Measurements from ENCODE around the gene PPEF1. TPM values are rescaled to one million over a fixed set of nuclear protein-coding genes. Genes with fewer than 3 reads are reported as not detected.

Gene PPEF1, protein sequence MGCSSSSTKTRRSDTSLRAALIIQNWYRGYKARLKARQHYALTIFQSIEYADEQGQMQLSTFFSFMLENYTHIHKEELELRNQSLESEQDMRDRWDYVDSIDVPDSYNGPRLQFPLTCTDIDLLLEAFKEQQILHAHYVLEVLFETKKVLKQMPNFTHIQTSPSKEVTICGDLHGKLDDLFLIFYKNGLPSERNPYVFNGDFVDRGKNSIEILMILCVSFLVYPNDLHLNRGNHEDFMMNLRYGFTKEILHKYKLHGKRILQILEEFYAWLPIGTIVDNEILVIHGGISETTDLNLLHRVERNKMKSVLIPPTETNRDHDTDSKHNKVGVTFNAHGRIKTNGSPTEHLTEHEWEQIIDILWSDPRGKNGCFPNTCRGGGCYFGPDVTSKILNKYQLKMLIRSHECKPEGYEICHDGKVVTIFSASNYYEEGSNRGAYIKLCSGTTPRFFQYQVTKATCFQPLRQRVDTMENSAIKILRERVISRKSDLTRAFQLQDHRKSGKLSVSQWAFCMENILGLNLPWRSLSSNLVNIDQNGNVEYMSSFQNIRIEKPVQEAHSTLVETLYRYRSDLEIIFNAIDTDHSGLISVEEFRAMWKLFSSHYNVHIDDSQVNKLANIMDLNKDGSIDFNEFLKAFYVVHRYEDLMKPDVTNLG
- total RNA-seq (under 1 TPM in 5 of 9 donors, not detected in 4; 0.23 to 0.82 (median 0.71) TPM), polyA plus RNA-seq (under 1 TPM; 0.11 to 0.17 TPM)
- long read RNA-seq, donor 1, partial matches to known transcripts = 1 of 1 reads
- long read RNA-seq, donor 1, other reads (novel, unspliced or antisense) = 0 of 1 reads
- long read RNA-seq, donor 2 = 0 reads
- long read RNA-seq, donor 3 = 0 reads

DNA sequence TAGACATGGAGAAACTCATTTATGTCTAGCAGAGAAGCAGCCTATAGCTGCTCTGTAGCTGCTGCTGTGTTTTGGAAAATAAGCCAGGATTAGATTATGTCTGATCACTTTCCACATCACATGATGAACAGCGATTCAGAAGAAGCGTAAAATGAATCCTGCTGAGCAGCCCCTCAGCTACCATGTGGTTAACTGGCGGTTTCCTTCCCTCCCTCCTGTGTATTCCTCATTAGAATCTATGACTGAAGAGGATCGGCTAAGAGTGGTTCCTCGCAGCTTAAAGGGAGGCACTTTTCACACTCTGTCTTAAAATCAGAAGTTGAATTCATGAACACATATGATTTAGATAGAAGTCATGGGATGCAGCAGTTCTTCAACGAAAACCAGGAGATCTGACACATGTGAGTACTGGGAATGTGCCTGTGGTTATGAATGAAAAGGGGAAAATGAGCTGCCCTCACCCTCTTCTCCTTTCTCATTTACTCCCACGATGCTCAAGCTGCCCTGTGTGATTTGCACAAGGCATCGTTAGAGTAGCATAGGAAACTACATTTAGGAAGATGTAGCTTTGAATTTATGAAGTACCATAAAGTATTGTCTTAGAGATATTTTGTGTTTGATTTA is at the start of gene PPEF1:
Gene PPEF1 (plus strand): TSS at position 220 of the 624 bp plus-strand sequence. CDS start 136 bp downstream, at position 356.
- Histone ChIP-seq H3K27ac (no peak within 1 kb of the TSS), H3K27me3 (peaks cover 0 to 10% (median 0%) of the 10 kb centered on the region in 9 donors), H3K4me3 (no peak within 1 kb of the TSS), H3K36me3 (no peaks in the 10 kb centered on the region), H3K9me3 (peaks cover 0 to 16% (median 0%) of the 10 kb centered on the region in 12 donors), H3K4me1 (no peaks in the 10 kb centered on the region)
- WGBS, 4 donors = 53 to 63% (median 57%) methylated on average over 8 of the region's 8 CpGs
- no peak for DNase-seq
- intact Hi-C loops (cut with DNase I) = no loop called here
- TF ChIP-seq POLR2A (IDR thresholded peaks at IDR 0.05) = no peak
- TF ChIP-seq, protein P1, sequence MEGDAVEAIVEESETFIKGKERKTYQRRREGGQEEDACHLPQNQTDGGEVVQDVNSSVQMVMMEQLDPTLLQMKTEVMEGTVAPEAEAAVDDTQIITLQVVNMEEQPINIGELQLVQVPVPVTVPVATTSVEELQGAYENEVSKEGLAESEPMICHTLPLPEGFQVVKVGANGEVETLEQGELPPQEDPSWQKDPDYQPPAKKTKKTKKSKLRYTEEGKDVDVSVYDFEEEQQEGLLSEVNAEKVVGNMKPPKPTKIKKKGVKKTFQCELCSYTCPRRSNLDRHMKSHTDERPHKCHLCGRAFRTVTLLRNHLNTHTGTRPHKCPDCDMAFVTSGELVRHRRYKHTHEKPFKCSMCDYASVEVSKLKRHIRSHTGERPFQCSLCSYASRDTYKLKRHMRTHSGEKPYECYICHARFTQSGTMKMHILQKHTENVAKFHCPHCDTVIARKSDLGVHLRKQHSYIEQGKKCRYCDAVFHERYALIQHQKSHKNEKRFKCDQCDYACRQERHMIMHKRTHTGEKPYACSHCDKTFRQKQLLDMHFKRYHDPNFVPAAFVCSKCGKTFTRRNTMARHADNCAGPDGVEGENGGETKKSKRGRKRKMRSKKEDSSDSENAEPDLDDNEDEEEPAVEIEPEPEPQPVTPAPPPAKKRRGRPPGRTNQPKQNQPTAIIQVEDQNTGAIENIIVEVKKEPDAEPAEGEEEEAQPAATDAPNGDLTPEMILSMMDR (IDR thresholded peaks at IDR 0.05) = no peak
- no peak for ATAC-seq

DNA sequence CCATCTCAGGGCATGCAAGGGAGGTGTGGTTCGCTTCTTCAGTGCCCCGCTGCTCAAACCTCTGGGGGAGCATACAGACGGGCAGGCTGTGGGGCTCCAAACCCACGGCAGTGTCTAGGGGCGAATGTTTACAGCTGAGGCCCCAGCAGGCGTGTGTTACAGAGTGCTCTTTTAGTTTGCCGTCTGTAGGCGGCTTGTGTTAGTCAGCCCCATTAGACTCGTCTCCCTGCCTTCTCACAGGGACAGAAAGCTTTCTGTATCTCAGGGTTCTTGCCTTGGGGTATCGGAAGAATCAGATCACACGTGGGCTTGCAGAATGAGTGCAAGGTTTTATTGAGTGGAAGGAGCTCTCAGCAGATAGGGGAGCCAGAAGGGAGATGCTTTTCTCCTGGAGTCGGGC is 46.2 kb upstream of the PPEF1 start:
- H3K4me3 ChIP-seq = no peak overlapping the region
- DNase-seq (no peak), ATAC-seq (no peak)
- WGBS, 4 donors = 76 to 93% (median 90%) methylated on average over 12 of the region's 12 CpGs
- H3K27ac ChIP-seq = no peak overlapping the region
- TF ChIP-seq POLR2A (IDR thresholded peaks at IDR 0.05) = no peak
- TF ChIP-seq, protein P1 (IDR thresholded peaks at IDR 0.05) = no peak
- no peaks in the 10 kb centered on the region for H3K36me3 ChIP-seq
- H3K9me3 ChIP-seq = no peaks in the 10 kb centered on the region
- intact Hi-C loops (cut with DNase I) = no loop called here
- no peaks in the 10 kb centered on the region for H3K27me3 ChIP-seq
- H3K4me1 ChIP-seq = no peaks in the 10 kb centered on the region

DNA sequence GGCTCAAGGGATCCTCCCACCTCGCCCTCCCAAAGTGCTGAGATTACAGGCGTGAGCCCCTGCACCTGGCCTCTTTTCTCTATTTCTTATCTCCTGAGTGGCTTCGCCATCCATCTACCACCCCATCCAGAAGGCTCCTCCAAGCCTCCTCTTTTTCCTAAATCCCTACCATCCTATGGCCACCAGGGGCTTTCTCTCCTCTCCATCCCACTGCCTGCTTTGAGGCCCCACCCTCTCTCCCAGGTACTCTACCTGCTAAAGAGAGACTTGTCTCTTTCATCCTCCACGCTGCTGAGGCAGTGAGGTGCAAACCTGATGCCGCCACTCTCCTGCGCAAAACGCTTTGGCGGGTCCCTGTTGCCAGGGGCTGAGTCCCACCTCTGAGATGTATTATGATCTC is 42.5 kb upstream of the PPEF1 start:
- Histone ChIP-seq H3K9me3 (no peaks in the 10 kb centered on the region), H3K4me3 (no peak overlapping the region), H3K27ac (no peak overlapping the region), H3K27me3 (no peaks in the 10 kb centered on the region), H3K36me3 (no peaks in the 10 kb centered on the region), H3K4me1 (no peaks in the 10 kb centered on the region)
- WGBS, 4 donors = 78 to 89% (median 86%) methylated on average over 8 of the region's 8 CpGs
- no peak for ATAC-seq
- DNase-seq = no peak
- intact Hi-C loops (cut with DNase I) = no loop called here
- no peak for TF ChIP-seq POLR2A (IDR thresholded peaks at IDR 0.05)
- TF ChIP-seq, protein P1 (IDR thresholded peaks at IDR 0.05) = no peak

DNA sequence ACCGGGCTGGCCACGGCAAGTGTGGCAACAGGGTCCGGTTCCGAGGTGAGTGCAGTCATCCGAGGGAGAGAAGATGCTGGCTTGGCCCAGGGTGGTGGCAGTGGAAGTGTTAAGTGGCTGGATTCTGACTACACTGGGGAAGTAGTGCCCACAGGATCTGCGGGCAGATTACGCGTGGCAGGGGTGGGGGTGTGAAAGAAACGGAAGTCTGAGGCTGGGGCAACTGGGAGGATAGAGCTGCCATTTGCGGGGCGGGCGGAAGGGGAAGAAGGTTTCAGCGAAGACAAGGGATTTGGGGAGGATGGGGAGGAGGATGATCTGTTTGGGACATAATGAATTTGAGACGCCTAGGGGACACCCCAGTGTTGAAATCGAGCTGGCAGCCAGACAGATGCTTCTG is 40.8 kb upstream of the PPEF1 start:
- no peaks in the 10 kb centered on the region for H3K9me3 ChIP-seq
- ATAC-seq (no peak), DNase-seq (peak in 2 of 5 donors; percentile 20 to 30)
- H3K27me3 ChIP-seq = no peaks in the 10 kb centered on the region
- H3K4me1 ChIP-seq = no peaks in the 10 kb centered on the region
- no peak overlapping the region for H3K27ac ChIP-seq
- WGBS, 4 donors = 82 to 90% (median 87%) methylated on average over 15 of the region's 15 CpGs
- no peak overlapping the region for H3K4me3 ChIP-seq
- intact Hi-C loops (cut with DNase I) = no loop called here
- no peaks in the 10 kb centered on the region for H3K36me3 ChIP-seq
- TF ChIP-seq, protein P1 (IDR thresholded peaks at IDR 0.05) = no peak
- no peak for TF ChIP-seq POLR2A (IDR thresholded peaks at IDR 0.05)
